CD4-positive, alpha-beta T cell (primary cell): ENCODE results near the gene GABARAP. TPM values are rescaled to one million over a fixed set of nuclear protein-coding genes. Genes with fewer than 3 reads are reported as not detected.

ENCODE experiments used
- ATAC-seq: fragments of 200-7000 bp; cut with Tn5 transposase; one replicate; pipeline ENCODE4 v1.10.0; 2022; ENCODE audit warnings: mild to moderate bottlenecking; ENCODE audit not compliant: poor library complexity
- CTCF ChIA-PET: fragments of 350-600 bp; sonication (Branson Sonifier 250); formaldehyde crosslinking; loops from one replicate; lab custom pipeline; 2021; ENCODE audit warnings: antibody characterized with exemption, inconsistent platforms; lab: Charles Lee
- POLR2A ChIA-PET: fragments of 350-600 bp; sonication (Branson Sonifier 250); formaldehyde crosslinking; loops from one replicate; lab custom pipeline; 2021; ENCODE audit warnings: antibody characterized with exemption, inconsistent platforms; lab: Charles Lee
- DNase-seq, 14 experiments: peaks; one replicate each; pipeline ENCODE4 v3.0.0-alpha.2; 2013 to 2020; ENCODE audit warnings: mixed read lengths in 2 of 14
- H3K27ac ChIP-seq, 2 donors: one replicate each; pipeline versions ENCODE4 v1.5.1 to v1.7.0; 2013; ENCODE audit warnings: low read length in 2 of 2, low read depth in 1 of 2, mild to moderate bottlenecking in 1 of 2
- H3K27me3 ChIP-seq, 2 experiments: 1 replicate in 1 of 2; 2 replicates in 1 of 2; pipeline versions ENCODE4 v1.6.1 to v1.7.0; 2013; ENCODE audit warnings: low read length in 2 of 2, control low read depth in 1 of 2, mild to moderate bottlenecking in 1 of 2, moderate library complexity in 1 of 2; ENCODE audit not compliant: insufficient read depth in 2 of 2, control insufficient read depth in 1 of 2
- H3K36me3 ChIP-seq: one replicate; pipeline ENCODE4 v1.6.1; 2013; ENCODE audit warnings: low read length, control low read depth; ENCODE audit not compliant: insufficient read depth
- H3K4me1 ChIP-seq: one replicate; pipeline ENCODE4 v1.6.1; 2013; ENCODE audit warnings: low read length, control low read depth; ENCODE audit not compliant: insufficient read depth
- H3K4me3 ChIP-seq: one replicate; pipeline ENCODE4 v1.5.1; 2013; ENCODE audit warnings: mild to moderate bottlenecking, low read length, moderate library complexity
- H3K9me3 ChIP-seq, 2 experiments: 1 replicate in 1 of 2; 2 replicates in 1 of 2; pipeline versions ENCODE4 v1.6.1 to v1.7.0; 2013; ENCODE audit warnings: low read length in 2 of 2, mild to moderate bottlenecking in 2 of 2, control low read depth in 1 of 2, moderate library complexity in 1 of 2; ENCODE audit not compliant: control insufficient read depth in 1 of 2, insufficient read depth in 1 of 2
- H3K27ac Mint-ChIP-seq: one replicate; pipeline ENCODE4 v1.8.0; 2020; ENCODE audit warnings: mixed read lengths
- H3K27me3 Mint-ChIP-seq: one replicate; pipeline ENCODE4 v1.8.0; 2021; ENCODE audit warnings: mixed read lengths
- H3K36me3 Mint-ChIP-seq: one replicate; pipeline ENCODE4 v1.8.0; 2021; ENCODE audit warnings: low read depth, mixed read lengths
- H3K4me1 Mint-ChIP-seq: one replicate; pipeline ENCODE4 v1.8.0; 2021; ENCODE audit warnings: low read depth, mixed read lengths
- H3K4me3 Mint-ChIP-seq: one replicate; pipeline ENCODE4 v1.8.0; 2020; ENCODE audit warnings: mild to moderate bottlenecking, mixed read lengths
- H3K9me3 Mint-ChIP-seq: one replicate; pipeline ENCODE4 v1.8.0; 2020; ENCODE audit warnings: mixed read lengths
- CTCF ChIP-seq: fragments of 200-600 bp; IDR thresholded peaks from one replicate; pipeline ENCODE4 v1.8.0; 2022; ENCODE audit warnings: antibody characterized with exemption, mild to moderate bottlenecking
- intact Hi-C, 2 experiments: fragments of 100-400 bp; cut with DNase I in 1 of 2; cut with micrococcal nuclease in 1 of 2; formaldehyde crosslinking; loops; one replicate each; pipeline versions ENCODE4 v1.15.1 to v1.9.0; 2023 to 2025; cut with DNase I, micrococcal nuclease
- total RNA-seq, 174 experiments: library from RNA in 2 of 174; stranded (reverse) in 2 of 174; gene quantifications; one replicate each; pipeline ENCODE4 v1.2.3 and lab custom pipeline; 2021 to 2026

The GABARAP gene
- total RNA-seq, 2 experiments from 2014 or later, result 182 to 195 TPM

GRCh38 chr17:7260151-7260550 is 17.9 kb upstream of the GABARAP start:
- Histone ChIP-seq H3K4me1 (peaks cover 35% of the 10 kb centered on the region), H3K27ac (no peak overlapping the region), H3K9me3 (peaks cover 0 to 7% of the 10 kb centered on the region in 2 experiments), H3K36me3 (peaks cover 30% of the 10 kb centered on the region), H3K27me3 (peaks cover 12 to 13% of the 10 kb centered on the region in 2 experiments), H3K4me3 (no peak overlapping the region)
- no peaks in the 10 kb centered on the region for H3K9me3 Mint-ChIP-seq
- intact Hi-C loops, result no loop called here
- DNase-seq, result peak in 1 of 14 experiments; percentile 21
- ATAC-seq, result no peak
- no peak for TF ChIP-seq CTCF
- CTCF ChIA-PET, result no interaction called here
- POLR2A ChIA-PET, result no interaction called here
- H3K4me1 Mint-ChIP-seq, result peaks cover 28% of the 10 kb centered on the region
- H3K4me3 Mint-ChIP-seq, result peak overlapping the region; percentile 69
- peak overlapping the region; percentile 55 for H3K27ac Mint-ChIP-seq
- H3K27me3 Mint-ChIP-seq, result peaks cover 10% of the 10 kb centered on the region
- peaks cover 34% of the 10 kb centered on the region for H3K36me3 Mint-ChIP-seq

- H3K27me3 Mint-ChIP-seq, result peaks cover 10% of the 10 kb centered on the region
- no peak for TF ChIP-seq CTCF
- H3K27me3 ChIP-seq, result peaks cover 12 to 13% of the 10 kb centered on the region in 2 experiments
- ChIA-PET CTCF (no interaction called here), POLR2A (no interaction called here)
- DNase-seq (no peak), ATAC-seq (no peak)
- H3K4me3 Mint-ChIP-seq, result no peak overlapping the region
- H3K27ac Mint-ChIP-seq, result peak overlapping the region; percentile 15
- H3K4me1 ChIP-seq, result peaks cover 35% of the 10 kb centered on the region
- no peaks in the 10 kb centered on the region for H3K9me3 Mint-ChIP-seq
- intact Hi-C loops, result no loop called here
- peaks cover 0 to 7% of the 10 kb centered on the region in 2 experiments for H3K9me3 ChIP-seq
- H3K27ac ChIP-seq, result no peak overlapping the region
- peaks cover 36% of the 10 kb centered on the region for H3K36me3 ChIP-seq
- no peak overlapping the region for H3K4me3 ChIP-seq
- peaks cover 28% of the 10 kb centered on the region for H3K4me1 Mint-ChIP-seq
- H3K36me3 Mint-ChIP-seq, result peaks cover 40% of the 10 kb centered on the region
Observed at GRCh38 chr17:7259555-7259889, 17.3 kb upstream of the GABARAP start.

GRCh38 chr17:7258731-7259554 is 16.7 kb upstream of the GABARAP start:
- ChIA-PET POLR2A (no interaction called here), CTCF (no interaction called here)
- H3K9me3 Mint-ChIP-seq, result no peaks in the 10 kb centered on the region

More at GRCh38 chr17:7258731-7259554, 16.7 kb upstream of the GABARAP start:
- Histone ChIP-seq H3K27ac (no peak overlapping the region), H3K4me1 (peaks cover 35% of the 10 kb centered on the region), H3K36me3 (peaks cover 37% of the 10 kb centered on the region), H3K27me3 (peaks cover 12 to 13% of the 10 kb centered on the region in 2 experiments), H3K9me3 (peaks cover 0 to 7% of the 10 kb centered on the region in 2 experiments), H3K4me3 (no peak overlapping the region)
- Mint-ChIP-seq H3K27me3 (peaks cover 10% of the 10 kb centered on the region), H3K4me3 (no peak overlapping the region), H3K36me3 (peaks cover 45% of the 10 kb centered on the region), H3K27ac (peak overlapping the region; percentile 15), H3K4me1 (peaks cover 25% of the 10 kb centered on the region)
- TF ChIP-seq CTCF, result no peak
- ATAC-seq (no peak), DNase-seq (peak in 1 of 14 experiments; percentile 24)
- intact Hi-C loops, result no loop called here
